Omental fat pad (tissue), 4 donors: ENCODE data around the gene NUP43. TPM values are rescaled to one million over a fixed set of nuclear protein-coding genes. Genes with fewer than 3 reads are reported as not detected.

ENCODE experiments used
- ATAC-seq: fragments of 150-250 bp; one replicate; pipeline ENCODE4 v1.9.1; 2016; ENCODE audit warnings: mild to moderate bottlenecking, moderate library complexity; ENCODE audit not compliant: low FRiP score
- DNase-seq: peaks from one replicate; pipeline ENCODE4 v3.0.0-alpha.2; 2019; ENCODE audit warnings: low spot score
- total RNA-seq, 4 donors: library from RNA; depleted of rRNA; stranded (reverse); fragments of >200 nt; gene quantifications; one replicate each; pipeline ENCODE4 v1.1.0, GENCODE V29; 2016
- TF ChIP-seq, protein P1 (sequence below), 3 donors: fragments of 450-650 bp; IDR thresholded peaks; one replicate each; pipeline ENCODE4 v1.5.1; 2016 to 2017; ENCODE audit warnings: antibody characterized with exemption in 3 of 3, mild to moderate bottlenecking in 3 of 3, moderate library complexity in 2 of 3

Gene NUP43
- total RNA-seq, 4 donors from 2014 or later: 10.5 to 22.7 (median 12.9) TPM

DNA sequence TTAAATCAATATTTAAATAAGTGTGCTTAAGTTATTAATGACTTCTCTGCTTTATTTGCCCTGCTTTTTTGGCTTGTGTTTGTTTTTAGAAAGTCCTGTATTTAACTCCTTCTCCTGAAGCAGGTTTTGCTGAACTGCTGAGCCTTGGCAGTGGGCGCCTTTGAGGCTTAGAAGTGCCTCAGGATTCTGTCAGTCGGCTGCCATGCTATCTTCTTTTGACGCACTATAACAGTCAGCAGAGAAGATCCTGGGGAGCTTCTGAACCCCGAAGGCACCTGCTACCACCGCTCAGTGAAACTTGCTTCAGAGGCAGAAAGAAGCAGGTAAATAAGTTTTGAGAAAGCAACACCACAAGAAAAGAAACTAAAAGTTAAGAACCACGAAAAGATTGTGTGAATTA lies 25.6 kb upstream of the NUP43 start:
- TF ChIP-seq, protein P1, sequence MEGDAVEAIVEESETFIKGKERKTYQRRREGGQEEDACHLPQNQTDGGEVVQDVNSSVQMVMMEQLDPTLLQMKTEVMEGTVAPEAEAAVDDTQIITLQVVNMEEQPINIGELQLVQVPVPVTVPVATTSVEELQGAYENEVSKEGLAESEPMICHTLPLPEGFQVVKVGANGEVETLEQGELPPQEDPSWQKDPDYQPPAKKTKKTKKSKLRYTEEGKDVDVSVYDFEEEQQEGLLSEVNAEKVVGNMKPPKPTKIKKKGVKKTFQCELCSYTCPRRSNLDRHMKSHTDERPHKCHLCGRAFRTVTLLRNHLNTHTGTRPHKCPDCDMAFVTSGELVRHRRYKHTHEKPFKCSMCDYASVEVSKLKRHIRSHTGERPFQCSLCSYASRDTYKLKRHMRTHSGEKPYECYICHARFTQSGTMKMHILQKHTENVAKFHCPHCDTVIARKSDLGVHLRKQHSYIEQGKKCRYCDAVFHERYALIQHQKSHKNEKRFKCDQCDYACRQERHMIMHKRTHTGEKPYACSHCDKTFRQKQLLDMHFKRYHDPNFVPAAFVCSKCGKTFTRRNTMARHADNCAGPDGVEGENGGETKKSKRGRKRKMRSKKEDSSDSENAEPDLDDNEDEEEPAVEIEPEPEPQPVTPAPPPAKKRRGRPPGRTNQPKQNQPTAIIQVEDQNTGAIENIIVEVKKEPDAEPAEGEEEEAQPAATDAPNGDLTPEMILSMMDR (IDR thresholded peaks at IDR 0.05): no peak
- ATAC-seq (no peak), DNase-seq (no peak)

DNA sequence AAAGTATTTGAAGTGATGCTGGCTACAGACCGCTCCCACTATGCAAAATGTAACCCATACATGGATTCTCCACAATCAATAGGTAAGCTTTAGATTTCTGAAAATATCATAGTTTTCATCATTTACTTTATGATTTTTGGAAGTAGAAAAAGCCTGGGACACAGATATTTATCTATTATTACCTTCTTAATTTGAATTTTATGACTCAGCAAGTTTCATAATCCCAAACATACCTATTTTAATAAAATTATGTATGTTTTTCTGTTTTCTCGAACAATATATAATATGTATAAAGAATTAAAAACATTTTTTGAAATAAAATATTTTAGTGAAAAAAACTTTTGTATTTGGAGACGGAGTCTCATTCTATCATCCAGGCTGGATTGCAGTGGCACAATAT lies 24.9 kb upstream of the NUP43 start:
- DNase-seq (no peak), ATAC-seq (no peak)
- TF ChIP-seq, protein P1 (IDR thresholded peaks at IDR 0.05): no peak

DNA sequence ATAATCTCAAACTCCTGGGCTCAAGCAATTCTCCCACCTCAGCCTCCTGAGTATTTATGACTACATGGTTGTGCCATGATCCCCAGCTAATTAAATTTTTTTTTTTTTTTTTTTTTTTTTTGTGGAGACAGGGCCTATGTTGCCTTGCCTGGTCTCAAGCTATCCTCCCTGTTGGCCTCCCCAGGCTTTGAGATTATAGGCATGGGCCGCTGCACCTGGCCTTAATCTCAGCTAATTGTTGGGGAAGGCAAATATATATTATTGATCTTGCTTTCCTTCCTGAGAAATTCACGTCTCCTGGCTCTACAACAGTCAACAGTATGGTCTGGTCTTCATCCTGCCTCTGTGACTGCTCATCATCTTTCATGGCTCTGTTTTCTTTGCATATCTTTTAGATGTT lies 23.3 kb upstream of the NUP43 start:
- DNase-seq (no peak), ATAC-seq (no peak)
- TF ChIP-seq, protein P1 (IDR thresholded peaks at IDR 0.05): no peak

DNA sequence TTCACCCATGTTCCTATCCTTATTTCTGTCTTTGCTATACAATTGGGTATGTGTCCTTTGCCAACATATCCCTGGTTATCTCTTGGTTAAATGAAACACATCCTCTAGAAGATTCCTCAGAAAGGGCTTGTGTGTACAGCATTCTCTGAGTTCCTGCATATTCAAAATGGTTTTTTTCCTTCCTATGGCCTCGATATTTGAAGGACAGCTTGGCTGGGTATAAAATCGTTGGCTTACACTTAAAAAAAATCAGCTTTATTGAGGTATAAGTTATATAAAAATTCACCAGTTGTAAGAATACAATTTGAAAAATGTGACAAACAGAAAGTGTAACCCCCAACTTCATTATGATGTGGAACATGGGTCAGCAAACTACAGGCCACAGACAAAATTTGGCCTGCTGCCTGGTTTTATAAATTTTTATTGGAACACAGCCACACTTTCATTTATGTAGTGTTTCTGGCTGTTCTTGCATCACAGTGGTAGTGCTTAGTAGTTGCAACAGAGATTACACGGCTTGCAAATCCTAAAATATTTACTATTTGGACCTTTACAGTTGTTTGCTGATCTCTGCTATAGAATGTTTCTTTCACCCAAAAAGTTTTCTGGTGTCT lies 19.9 kb upstream of the NUP43 start:
- TF ChIP-seq, protein P1 (IDR thresholded peaks at IDR 0.05): no peak
- no peak for ATAC-seq
- DNase-seq: no peak

DNA sequence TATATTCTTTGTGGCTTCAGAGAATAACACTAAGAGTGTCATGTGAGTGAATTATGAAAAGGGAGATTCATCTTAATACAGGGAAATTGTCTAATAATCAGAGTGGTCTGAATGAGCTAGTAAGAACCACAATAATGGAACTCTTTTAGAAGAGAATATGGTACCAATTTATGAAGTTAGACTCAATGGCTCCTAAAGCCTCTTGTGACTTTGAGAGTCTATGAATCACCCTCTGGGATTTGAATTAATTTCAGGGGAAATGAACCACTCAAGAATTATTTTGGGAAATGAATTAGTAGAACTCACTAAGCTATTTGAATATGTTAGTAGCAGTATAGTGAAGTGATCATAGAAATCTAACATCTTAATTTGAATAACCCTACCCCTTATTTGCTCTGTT lies 17.5 kb upstream of the NUP43 start:
- DNase-seq (no peak), ATAC-seq (no peak)
- TF ChIP-seq, protein P1 (IDR thresholded peaks at IDR 0.05): no peak

DNA sequence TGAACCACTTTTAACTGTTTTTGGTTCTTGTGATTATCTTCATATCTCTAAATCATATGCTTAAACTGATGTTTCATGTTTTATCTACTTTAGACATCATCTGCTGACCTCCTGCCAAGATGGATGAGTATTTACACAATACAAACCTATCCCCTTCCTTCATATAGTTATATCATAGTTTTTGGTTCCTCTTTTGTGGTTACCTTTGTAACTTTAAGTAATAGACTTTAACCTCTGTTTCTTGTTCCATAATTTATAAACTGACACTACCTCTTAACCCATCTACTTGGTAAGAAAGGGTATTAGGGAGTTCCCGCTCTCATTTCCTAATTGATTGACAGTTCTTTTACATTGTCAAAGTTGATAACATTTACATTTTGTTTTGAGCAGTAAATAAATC lies 15.1 kb upstream of the NUP43 start:
- ATAC-seq (no peak), DNase-seq (no peak)
- TF ChIP-seq, protein P1 (IDR thresholded peaks at IDR 0.05): no peak

DNA sequence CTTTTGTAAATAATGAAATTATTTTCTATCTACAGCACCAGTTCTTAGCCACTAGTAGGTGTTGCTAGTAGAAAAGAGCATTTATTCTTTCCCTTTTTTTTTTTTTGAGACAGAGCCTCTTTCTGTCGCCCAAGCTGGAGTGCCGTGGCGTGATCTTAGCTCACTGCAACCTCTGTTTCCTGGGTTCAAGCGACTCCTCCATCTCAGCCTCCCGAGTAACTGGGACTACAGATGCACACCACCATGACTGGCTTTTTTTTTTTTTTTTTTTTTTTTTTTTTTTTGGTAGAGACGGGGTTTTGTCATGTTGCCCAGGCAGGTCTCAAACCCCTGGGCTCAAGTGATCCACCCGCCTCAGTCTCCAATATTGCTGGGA lies 9.9 kb upstream of the NUP43 start:
- DNase-seq: no peak
- no peak for ATAC-seq
- TF ChIP-seq, protein P1 (IDR thresholded peaks at IDR 0.05): no peak
